ENCODE data around the gene KCNG3.

GRCh38 chr2:42401773-42402172, 92.0 kb downstream of the KCNG3 start:
- TF ChIP-seq CTCF (IDR thresholded peaks at IDR 0.05; ENCODE audit: low read depth, low read length, poor library complexity, severe bottlenecking) (no peak), EZH2phosphoT487 (IDR thresholded peaks at IDR 0.05; ENCODE audit: borderline replicate concordance, low read length) (no peak)
